ENCODE data around the gene MFSD6.
"Not testable (repeated sequence)": the region's sequence is repeated elsewhere in the genome, so short reads cannot be mapped to it uniquely, and the experiment has no call there.

The MFSD6 gene

GRCh38 chr2:190405070-190405469 lies 3.1 kb upstream of the MFSD6 start:
- DNase-seq (ENCODE audit: low read depth in 2 of 2) = no peak

- no peak for DNase-seq (ENCODE audit: low read depth in 2 of 2)
Measured at GRCh38 chr2:190405995-190406394, 2.2 kb upstream of the MFSD6 start.

- no peak for DNase-seq (ENCODE audit: low read depth in 2 of 2)
Measured at GRCh38 chr2:190406805-190407204, 1.4 kb upstream of the MFSD6 start.

GRCh38 chr2:190407246-190407661 lies 901 bp upstream of the MFSD6 start:
- DNase-seq (ENCODE audit: low read depth in 2 of 2) = no peak

GRCh38 chr2:190408538-190409271 lies 550 bp downstream of the MFSD6 start:
- no peak for DNase-seq (ENCODE audit: low read depth in 2 of 2)

GRCh38 chr2:190409616-190410015 lies 1.5 kb downstream of the MFSD6 start:
- DNase-seq (ENCODE audit: low read depth in 2 of 2) = no peak

- no peak for DNase-seq (ENCODE audit: low read depth in 2 of 2)
Measured at GRCh38 chr2:190410166-190410565, 2.0 kb downstream of the MFSD6 start.

GRCh38 chr2:190412966-190413365 lies 4.8 kb downstream of the MFSD6 start:
- no peak for DNase-seq (ENCODE audit: low read depth in 2 of 2)

GRCh38 chr2:190413421-190413820 lies 5.3 kb downstream of the MFSD6 start:
- no peak for DNase-seq (ENCODE audit: low read depth in 2 of 2)

GRCh38 chr2:190415251-190415650 lies 7.1 kb downstream of the MFSD6 start:
- DNase-seq (ENCODE audit: low read depth in 2 of 2) = no peak

- DNase-seq (ENCODE audit: low read depth in 2 of 2) = no peak
Measured at GRCh38 chr2:190415794-190416775, 7.9 kb downstream of the MFSD6 start.

- DNase-seq (ENCODE audit: low read depth in 2 of 2) = no peak
Measured at GRCh38 chr2:190417045-190417842, 9.1 kb downstream of the MFSD6 start.

GRCh38 chr2:190418727-190419126 lies 10.6 kb downstream of the MFSD6 start:
- no peak for DNase-seq (ENCODE audit: low read depth in 2 of 2)

- DNase-seq (ENCODE audit: low read depth in 2 of 2) = no peak
Measured at GRCh38 chr2:190420801-190421200, 12.6 kb downstream of the MFSD6 start.

- no peak for DNase-seq (ENCODE audit: low read depth in 2 of 2)
Measured at GRCh38 chr2:190425221-190425866, 17.2 kb downstream of the MFSD6 start.

GRCh38 chr2:190425883-190426658 lies 17.9 kb downstream of the MFSD6 start:
- no peak for DNase-seq (ENCODE audit: low read depth in 2 of 2)

GRCh38 chr2:190430866-190431265 lies 22.7 kb downstream of the MFSD6 start:
- not testable (repeated sequence) for DNase-seq (ENCODE audit: low read depth in 2 of 2)

- DNase-seq (ENCODE audit: low read depth in 2 of 2) = no peak
Measured at GRCh38 chr2:190431907-190432306, 23.8 kb downstream of the MFSD6 start.

GRCh38 chr2:190432567-190433231 lies 24.5 kb downstream of the MFSD6 start:
- no peak for DNase-seq (ENCODE audit: low read depth in 2 of 2)

- no peak for DNase-seq (ENCODE audit: low read depth in 2 of 2)
Measured at GRCh38 chr2:190435031-190435670, 27.0 kb downstream of the MFSD6 start.

All from fibroblast of skin of left quadriceps (primary cell).